GM21423 (cell line): ENCODE data around the gene SHTN1.

Experiments used
- ATAC-seq: cut with Tn5 transposase; IDR thresholded peaks from one replicate; pipeline ENCODE4 v1.9.1; 2021; ENCODE audit warnings: mild to moderate bottlenecking, moderate library complexity; ENCODE audit not compliant: unreplicated experiment

SHTN1 gene

DNA sequence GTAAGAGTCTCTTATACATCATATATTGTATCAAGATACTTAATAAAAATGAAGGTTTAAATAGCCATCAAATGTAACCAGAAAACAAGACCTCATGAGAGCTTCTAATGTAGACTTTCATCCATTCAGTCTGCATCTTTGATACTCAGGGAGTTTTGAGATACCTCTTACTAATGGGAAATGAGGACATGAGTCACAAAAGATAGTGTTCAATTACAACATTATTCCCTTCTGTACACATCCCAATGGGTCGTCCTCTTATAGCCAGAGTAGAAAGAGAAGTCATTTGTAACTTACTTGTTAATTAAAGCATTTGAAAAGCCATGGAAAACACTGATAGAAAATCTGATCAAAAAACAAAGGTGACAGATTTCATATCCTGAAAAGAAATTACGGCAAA, 19.4 kb downstream of the SHTN1 start:
- ATAC-seq: no peak

DNA sequence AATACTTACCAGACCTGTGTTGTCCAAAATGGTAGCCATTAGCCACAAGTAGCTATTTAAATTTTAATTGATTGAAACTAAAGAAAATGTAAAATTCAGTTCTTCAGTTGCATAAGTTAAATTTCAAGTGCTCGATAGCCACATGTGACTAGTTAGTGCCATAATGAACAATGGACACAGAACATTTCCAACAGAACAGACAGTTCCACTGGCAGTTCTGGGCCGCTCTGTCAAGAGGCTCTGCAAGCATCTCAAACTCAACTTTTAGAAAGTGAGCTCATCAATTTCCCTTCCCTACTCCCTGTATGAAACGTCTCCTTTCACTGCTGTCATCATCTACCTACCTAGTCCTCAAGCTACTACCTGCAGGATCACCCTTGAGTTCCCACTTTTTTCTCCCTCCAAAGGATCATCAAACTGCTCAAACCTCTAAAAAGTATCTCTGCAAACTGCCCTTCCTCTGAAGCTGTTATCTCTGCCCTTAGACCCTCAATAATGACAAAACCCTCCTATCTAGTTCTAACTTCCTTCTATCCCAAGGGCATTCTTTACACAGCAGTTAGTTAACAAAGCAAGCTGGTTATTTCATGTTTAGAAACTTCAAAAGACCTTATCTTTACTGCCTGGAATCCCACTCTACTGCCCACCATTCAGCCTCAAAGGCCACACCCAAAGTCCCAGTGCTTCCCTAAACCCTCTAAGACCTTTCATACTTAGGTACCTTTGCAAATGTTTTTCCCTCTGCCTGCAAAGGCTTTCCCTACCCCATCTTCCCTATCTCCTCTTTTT, 20.6 kb downstream of the SHTN1 start:
- no peak for ATAC-seq

DNA sequence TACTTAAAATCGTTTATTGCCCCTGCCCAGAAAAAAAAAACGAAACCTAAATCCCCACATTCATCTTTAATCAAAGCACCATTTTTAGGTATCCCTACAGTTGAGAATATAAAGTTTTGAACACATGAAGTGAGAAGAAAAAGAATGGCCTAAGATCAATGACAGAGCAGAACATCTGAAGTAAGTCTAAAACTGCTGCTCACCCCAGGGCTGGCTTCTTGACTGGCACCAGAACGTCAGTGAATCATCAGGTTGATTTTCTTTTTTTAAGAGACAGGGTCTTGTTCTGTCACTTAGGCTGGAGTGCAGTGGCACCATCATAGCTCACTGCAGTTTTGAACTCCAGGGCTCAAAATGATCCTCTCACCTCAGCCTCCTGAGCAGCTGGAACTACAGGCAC, 24.9 kb downstream of the SHTN1 start:
- ATAC-seq: no peak

DNA sequence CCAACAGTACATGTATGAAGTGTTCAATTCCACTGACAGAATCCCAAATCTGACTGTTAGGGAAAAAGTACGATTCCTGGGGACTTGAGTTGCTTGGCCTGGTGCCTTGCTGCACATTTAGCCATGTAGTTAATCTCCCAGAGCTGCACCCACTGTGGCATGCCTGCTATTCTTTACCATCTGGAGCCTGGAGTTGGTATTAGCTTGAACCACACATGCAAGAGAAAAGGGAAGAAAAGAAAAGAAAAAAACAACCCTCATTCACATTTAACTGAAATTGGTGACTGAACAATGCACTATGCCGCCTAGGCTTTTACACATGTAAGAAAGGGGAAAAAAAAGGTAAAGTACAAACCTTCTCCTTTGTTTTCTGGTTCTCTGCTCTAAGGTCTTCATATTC, 26.1 kb downstream of the SHTN1 start:
- no peak for ATAC-seq

DNA sequence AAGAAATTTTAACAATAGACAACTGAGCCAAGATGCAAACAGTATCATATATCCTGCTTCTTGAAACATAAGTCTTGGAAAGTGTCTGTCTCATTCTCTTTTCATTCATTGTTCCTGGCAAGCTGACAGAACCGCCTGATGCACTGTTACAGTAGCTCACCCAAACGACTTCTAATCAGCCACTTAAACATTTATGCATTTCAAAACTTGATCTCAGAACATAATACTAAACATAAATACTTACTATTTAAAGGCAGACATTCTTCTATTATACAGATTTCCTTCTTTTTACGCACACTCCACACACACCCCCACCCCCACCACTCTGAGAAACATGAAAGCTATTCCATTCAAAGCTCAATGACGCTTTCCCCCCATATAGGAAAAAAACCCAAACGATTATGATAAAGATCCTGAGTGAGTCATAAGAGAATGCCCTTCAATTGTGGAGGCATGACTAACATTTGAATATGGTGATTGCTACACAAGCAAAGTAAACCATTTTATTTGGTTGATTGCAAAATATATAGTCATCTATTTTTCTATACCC, 30.5 kb downstream of the SHTN1 start:
- ATAC-seq: no peak

DNA sequence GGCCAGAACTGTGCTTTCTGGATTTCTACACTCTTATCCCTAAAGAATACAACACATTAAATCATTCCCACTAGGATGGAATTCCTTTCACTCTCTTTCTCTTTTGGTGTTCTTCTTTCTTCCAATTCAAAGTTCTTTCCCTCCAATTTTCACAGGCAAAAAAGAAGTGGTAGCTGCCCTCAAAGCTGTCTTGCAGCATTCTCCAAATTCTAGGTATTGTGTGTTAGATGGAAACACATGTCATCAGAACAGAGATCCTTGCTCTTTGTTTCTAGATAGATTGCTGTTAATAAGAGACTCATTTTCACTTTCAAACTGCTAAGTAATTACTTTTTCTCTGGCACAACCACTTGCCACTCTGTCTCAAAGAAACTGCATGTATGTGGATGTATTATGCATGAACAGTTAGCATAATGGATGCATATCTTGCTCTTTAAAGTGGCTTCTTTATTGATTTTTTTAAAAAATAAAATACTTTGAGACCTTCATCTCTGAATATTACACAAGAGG, 31.0 kb downstream of the SHTN1 start:
- no peak for ATAC-seq

DNA sequence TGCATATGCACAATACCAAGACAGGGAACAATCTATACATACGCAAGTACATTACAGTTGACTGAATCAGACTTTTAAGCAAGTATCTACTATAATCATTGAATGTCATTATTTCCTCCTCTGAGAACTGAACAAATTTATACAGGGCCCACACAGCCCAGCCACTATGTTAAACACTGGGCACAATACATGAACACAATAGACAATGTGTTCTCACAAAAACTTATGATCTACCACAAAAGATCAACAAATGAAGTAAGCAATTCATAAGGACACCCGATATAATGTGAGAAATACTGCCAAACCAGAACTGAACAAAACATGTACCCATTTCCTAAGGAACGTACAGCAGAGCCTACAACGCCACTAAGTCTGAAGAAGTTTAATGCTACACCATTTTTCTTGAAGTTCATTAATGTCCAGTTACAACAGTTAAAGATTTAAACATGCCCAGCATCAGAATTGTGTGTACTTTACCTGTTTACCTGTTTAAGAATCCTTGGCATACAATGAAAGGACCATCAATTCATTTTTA, 31.5 kb downstream of the SHTN1 start:
- ATAC-seq: no peak

DNA sequence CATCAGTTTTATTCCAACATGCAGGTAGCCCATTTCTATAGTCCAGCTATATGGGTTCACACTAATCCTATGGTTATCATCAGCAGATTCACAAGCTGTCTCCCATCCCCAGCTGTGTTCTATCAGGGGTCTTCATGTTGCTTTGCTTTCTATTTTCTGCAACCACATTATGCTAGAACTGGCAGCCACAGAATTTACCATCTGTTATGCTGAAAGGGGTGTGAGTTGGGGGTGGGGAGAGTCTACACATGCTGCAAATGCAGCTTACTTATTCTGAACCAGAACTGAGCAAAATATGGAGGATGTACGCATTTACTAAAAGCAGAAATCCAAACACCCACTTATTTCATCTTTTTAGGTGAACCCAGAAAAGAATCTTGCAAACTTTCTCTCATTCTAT, 32.9 kb downstream of the SHTN1 start:
- ATAC-seq: no peak

DNA sequence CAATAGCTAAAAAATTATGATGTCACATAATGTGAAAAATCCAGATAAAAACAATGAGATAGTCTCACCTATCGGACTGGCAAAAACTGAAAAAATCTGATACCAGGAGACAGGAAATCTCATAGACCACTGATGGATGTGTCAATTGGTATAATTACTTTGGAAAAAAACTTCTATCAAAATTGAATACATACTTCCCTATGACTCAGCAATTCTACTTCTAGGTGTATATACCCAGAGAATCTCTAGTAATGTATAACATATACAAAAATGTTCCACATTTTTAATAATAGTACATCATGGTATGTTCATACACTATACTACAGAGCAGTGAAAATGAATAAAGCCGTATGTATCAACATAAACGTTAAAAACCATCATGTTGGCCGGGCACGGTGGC, 34.9 kb downstream of the SHTN1 start:
- no peak for ATAC-seq

DNA sequence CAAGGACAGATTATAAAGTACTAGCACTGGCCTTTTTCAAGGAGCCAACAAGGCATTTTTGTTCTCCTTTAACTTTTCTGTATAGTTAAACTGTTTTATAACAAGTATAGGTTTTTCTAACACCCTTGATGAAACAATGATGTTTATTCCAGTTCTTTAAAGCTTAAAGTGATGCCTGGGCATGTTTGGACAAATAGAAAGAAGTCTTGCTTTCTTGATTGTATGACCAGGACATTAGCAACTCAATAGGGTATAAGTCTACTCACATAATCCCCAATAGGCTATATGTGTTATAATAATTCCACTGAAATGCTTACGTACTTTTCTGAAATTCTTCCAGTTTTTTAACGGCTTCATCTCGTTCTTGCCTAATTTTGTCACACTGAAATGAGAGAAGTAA, 36.7 kb downstream of the SHTN1 start:
- no peak for ATAC-seq

DNA sequence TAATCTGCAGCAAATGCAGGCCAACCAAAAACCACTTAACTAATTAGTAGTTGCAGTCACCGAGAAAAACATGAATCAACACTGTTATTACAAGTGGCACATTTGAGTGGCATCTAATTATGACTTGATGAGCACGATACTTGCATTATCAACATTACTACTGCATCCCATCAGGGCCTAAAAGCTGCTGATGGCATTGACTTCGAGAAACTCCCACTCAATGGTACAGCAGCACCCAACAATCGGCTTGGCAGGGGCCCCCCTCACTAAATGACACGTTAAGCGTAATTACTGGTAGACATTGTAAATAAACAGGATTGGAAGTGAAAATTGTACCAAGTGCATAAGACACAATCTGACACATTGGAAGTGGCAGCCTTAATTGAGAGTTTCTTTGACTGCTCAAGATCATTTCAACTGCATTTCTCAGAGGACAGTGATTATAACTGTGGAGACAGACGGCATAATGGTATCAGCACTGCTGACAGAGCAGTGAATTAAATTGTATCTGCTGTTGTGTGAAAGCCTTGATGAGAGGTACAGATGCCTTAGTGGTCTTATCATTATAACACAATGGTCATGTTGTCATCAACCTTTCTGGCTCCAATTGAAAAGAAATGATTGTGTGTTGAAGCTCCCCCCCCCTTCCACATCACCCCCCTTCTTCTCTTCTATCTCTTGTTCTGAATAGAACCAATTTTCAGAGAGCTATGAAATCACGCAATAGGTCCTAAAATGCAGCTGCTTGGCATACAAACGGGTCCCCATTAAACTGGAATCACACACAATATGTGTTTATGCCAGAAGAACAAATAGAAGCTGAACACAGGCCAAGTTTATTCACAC, 43.4 kb downstream of the SHTN1 start:
- ATAC-seq: no peak

DNA sequence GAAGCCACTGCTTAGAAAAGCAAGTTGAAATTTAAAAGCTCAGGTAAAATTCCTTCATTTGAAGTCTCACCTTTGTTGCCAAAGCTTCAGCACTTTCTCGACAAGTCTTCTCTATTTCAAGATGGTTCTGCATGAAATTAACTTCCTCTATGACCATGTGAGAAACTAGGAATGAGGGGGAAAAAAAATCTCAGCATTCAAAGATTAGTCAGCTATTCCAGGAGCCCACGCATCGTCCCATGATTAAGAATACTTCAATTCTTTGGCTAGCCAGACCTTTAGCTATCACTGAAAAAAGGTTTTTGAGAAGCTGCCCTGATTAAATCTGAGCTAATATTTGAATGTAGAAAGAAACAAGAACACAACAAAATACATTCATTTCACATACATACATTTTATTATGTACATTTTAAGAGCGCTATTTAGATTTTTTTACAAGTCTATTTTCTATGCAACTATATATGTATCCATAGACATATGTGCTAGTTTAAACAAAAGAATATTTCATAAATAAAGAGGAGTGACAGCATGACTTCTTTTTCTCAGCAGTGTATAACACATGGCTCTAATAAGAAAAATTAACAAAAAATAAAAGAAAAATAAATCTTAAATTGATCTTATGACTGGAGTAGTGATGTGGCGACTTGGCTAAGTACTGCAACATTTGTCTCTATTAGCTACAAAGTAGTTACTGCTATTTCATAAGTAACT, 44.8 kb downstream of the SHTN1 start:
- no peak for ATAC-seq

DNA sequence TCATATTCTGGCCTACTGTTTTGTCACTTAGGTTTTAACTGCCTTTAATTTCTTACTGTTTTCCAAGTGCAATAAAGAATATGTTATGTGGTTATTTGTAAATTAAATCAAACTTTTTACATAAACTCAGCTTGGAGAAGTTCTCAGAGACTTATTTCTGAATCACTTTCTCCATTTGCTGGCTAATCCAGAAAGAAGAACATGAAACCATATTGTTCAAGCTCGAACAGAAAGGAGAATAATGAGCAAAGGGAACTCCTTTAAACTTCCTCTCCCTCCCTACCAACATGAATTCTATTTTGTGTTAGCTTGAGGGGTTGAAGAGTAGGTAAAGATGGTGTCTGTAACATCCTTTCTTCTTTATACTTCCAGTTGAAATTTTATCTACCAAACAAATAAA, 52.3 kb downstream of the SHTN1 start:
- no peak for ATAC-seq

DNA sequence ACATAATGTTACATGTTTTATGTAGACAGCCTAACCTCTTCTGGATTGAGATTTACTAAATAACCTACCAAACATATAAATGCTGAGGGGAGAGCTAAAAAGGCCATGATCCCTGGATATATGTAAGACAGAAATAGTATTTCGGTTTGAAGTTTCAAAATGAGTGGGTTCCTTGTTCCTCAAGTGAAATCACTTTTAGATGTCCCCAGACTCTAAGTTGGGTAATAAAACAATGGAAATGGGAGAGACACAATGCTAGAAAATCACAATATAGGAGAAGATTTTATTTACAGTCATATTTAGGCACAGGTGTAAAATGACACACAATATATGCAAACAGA, 56.5 kb downstream of the SHTN1 start:
- no peak for ATAC-seq

DNA sequence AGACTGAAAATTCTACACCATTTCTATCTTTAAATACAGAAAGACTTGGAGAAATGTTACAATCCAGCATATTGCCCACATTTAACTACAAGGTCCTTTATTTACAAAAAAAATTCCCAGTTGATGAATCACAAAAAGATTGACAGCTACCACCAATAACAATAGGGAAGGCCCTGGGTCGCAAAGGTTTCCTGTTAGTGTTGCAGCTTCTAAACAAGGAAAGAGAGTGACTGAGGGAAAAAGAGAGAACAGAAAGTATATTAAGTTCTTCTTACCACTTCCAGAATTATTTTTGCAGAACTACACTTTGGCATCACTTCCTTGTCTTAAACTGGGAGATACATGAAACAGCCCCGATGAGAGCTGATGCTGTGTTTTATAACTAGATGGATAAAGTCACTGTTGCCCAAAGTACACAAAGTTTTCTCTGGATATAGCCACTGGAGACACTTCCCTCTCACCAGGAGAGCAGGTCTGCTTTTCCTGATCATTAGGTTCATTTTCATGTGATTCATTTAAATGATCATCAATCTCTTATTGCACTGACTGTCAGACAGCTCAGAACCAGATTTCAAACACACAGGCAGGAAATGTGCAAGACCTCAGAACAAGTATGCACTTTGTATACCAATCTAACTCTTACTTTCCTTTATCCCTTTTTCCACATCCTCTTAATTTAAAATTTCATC, 57.0 kb downstream of the SHTN1 start:
- ATAC-seq: no peak

DNA sequence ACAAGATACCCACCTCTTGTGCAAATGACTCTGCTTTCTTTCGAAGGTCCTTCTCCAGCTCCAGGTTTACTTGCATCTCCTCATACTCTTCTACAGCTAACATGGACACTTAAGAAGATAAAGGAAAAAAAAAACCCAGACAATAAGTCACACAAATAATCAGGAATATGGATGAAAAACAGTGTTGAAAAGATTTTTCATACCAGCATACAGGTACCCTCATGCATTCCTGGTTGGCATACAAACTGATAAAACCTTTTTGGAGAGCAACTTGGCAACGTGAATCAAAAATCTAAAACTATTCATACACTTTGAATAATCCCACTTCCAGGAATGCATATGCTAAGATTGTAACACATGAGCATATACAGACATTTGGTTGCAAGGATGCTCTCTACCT, 60.1 kb downstream of the SHTN1 start:
- no peak for ATAC-seq

DNA sequence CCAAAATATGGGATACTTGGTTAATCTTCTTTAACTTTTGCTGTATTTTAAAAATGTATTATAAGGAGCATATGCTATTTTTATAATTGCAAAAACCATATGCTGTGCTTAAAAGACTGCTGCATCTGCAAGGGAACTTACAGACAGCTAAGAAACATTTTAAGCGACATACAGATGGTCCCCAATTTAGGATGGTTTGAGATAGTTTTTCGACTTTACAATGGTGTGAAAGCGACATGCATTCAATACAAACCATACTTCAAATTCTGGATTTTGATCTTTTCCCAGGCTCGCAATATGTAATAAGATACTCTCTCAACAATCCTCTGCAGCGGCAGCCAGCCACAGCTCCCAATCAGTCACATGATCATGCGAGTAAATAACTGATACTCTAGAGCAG, 73.2 kb downstream of the SHTN1 start:
- ATAC-seq: no peak

DNA sequence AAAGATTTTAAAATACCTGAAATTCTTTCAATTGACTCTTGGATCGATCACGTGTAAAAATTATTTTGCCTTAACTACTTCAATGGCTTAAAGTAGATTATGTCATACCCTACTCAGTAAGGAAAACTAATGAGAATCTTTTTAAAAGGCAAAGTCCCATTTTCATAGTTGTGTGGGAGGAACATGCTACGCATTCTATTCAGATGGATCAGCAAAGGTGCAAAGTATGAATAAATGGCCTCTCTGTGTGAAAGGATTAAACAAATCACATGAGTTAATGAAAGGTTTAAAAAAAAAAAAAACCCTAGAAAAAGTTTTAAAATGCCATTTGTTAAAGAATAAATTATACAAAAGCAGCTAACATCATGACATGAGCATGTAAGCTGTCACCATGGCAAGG, 78.6 kb downstream of the SHTN1 start:
- ATAC-seq: no peak

DNA sequence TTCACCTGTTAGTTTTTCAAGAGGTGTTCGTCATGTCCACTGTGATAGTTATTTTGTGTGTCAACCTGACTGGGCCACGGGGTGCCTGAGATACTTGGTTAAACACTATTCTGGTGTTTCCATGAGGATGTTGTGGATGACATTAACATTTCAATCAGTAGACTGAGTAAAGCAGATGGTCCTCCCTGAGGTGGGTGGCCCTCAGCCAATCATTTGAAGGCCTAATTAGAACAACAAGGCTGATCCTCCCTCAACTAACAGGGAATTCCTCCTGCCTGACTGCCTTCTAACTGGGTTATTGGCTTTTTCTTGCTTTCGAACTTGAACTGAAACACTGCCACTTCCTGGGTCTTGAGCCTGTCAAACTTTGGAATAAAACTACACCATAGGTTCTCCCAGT, 79.9 kb downstream of the SHTN1 start:
- no peak for ATAC-seq

DNA sequence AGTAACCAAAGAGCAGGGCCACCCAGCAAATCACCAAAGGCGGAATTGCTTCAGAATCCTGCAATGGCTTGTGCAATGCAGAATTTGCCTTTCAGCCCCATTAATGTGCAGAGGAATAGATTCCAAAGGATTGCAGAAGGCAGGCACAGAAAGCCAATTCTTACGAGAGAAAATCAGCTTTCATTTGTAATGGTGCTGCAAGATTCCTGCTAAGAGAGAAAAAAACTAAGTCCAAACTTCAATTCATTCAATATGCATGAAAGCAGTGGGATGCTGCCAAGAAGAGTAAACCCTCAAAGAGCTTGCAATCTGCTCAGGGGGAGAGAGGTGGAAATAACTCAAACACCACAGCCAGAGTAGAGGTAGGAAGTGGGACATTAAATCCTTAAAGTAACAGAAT, 85.3 kb downstream of the SHTN1 start:
- no peak for ATAC-seq

DNA sequence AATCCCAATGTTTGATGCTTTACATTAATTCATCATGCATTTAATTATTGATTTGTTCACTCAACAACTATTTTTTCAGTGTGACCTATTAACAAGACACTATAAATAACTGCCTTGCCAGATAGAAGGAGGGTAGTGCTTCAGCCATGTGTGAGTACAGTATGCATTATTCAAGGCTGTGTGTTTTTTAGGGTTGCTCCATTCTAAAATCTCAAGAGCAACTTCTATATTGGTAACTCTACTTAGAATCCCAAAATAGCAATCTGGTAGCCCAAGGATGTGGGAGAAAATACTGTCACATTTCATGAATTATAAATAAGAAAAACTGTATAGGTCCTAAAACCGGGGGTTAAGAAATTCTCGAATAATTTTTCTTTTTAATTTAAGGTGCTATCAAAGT, 85.8 kb downstream of the SHTN1 start:
- ATAC-seq: no peak
